GM23338 (cell line): ENCODE results near the gene NOC2L. TPM values are rescaled to one million over a fixed set of nuclear protein-coding genes. Genes with fewer than 3 reads are reported as not detected.

Experiments used
- ATAC-seq: fragments of 200-7000 bp; cut with Tn5 transposase; 3 replicates; pipeline ENCODE4 v1.9.1; 2020
- DNase-seq: peaks from one replicate; pipeline ENCODE4 v3.0.0-alpha.2; 2015; ENCODE audit warnings: low spot score
- H2AFZ ChIP-seq: fragments of 200-600 bp; sonication (generic); 2 replicates; pipeline ENCODE4 v1.8.0; 2016; ENCODE audit warnings: antibody characterized with exemption, mild to moderate bottlenecking, moderate library complexity
- H3F3A ChIP-seq: fragments of 200-600 bp; sonication (generic); replicated peaks from 2 replicates; pipeline ENCODE4 v1.8.0; 2017; ENCODE audit warnings: antibody characterized with exemption, mixed run types, low read depth
- H3K27ac ChIP-seq: fragments of 200-600 bp; sonication (generic); 2 replicates; pipeline ENCODE4 v1.6.1; 2016; ENCODE audit warnings: low read depth
- H3K27me3 ChIP-seq: fragments of 200-600 bp; sonication (generic); 2 replicates; pipeline ENCODE4 v1.8.0; 2016; ENCODE audit warnings: mild to moderate bottlenecking, mixed run types, moderate library complexity; ENCODE audit not compliant: insufficient read depth
- H3K36me3 ChIP-seq: fragments of 200-600 bp; sonication (generic); 2 replicates; pipeline ENCODE4 v1.8.0; 2016; ENCODE audit warnings: mild to moderate bottlenecking; ENCODE audit not compliant: insufficient read depth
- H3K4me1 ChIP-seq: fragments of 200-600 bp; sonication (generic); 2 replicates; pipeline ENCODE4 v1.8.0; 2016; ENCODE audit warnings: mild to moderate bottlenecking, moderate library complexity; ENCODE audit not compliant: insufficient read depth
- H3K4me2 ChIP-seq: fragments of 200-600 bp; sonication (generic); 2 replicates; pipeline ENCODE4 v1.7.1; 2017; ENCODE audit warnings: mixed run types
- H3K4me3 ChIP-seq: fragments of 200-600 bp; sonication (generic); 2 replicates; pipeline ENCODE4 v1.6.1; 2016; ENCODE audit warnings: mixed run types
- H3K79me2 ChIP-seq: fragments of 200-600 bp; sonication (generic); replicated peaks from 2 replicates; pipeline ENCODE4 v1.8.0; 2017; ENCODE audit warnings: mild to moderate bottlenecking; ENCODE audit not compliant: insufficient read depth
- H3K9me2 ChIP-seq: fragments of 200-600 bp; sonication (generic); 2 replicates; pipeline ENCODE4 v1.8.0; 2017; ENCODE audit not compliant: insufficient read depth
- H4K20me1 ChIP-seq: fragments of 200-600 bp; sonication (generic); replicated peaks from 2 replicates; pipeline ENCODE4 v1.8.0; 2017; ENCODE audit warnings: mild to moderate bottlenecking; ENCODE audit not compliant: insufficient read depth
- H3K27ac Mint-ChIP-seq: 2 replicates; pipeline ENCODE4 v1.8.0; 2020; ENCODE audit warnings: inconsistent platforms, mild to moderate bottlenecking, moderate library complexity, mixed read lengths
- H3K27me3 Mint-ChIP-seq: 3 replicates; pipeline ENCODE4 v1.8.0; 2022; ENCODE audit warnings: low read depth, mild to moderate bottlenecking, moderate library complexity, mixed read lengths, inconsistent platforms; ENCODE audit not compliant: insufficient read depth, poor library complexity
- H3K36me3 Mint-ChIP-seq: 3 replicates; pipeline ENCODE4 v1.8.0; 2021; ENCODE audit warnings: low read depth, mild to moderate bottlenecking, inconsistent platforms, moderate library complexity, mixed read lengths
- H3K4me1 Mint-ChIP-seq: 3 replicates; pipeline ENCODE4 v1.8.0; 2020; ENCODE audit warnings: mild to moderate bottlenecking, inconsistent platforms, mixed read lengths
- H3K4me3 Mint-ChIP-seq: 3 replicates; pipeline ENCODE4 v1.8.0; 2021; ENCODE audit warnings: moderate library complexity, mild to moderate bottlenecking, inconsistent platforms, mixed read lengths
- H3K9me3 Mint-ChIP-seq: 3 replicates; pipeline ENCODE4 v1.8.0; 2020; ENCODE audit warnings: moderate library complexity, mild to moderate bottlenecking, inconsistent platforms, mixed read lengths
- CREB1 ChIP-seq: fragments of 250-450 bp; sonication (Bioruptor Pico); IDR thresholded peaks from 2 replicates; pipeline ENCODE4 v1.5.0; 2020; ENCODE audit warnings: low read depth, mild to moderate bottlenecking, moderate library complexity
- EZH2 ChIP-seq: fragments of 200-600 bp; sonication (generic); IDR thresholded peaks from one replicate; pipeline ENCODE4 v1.8.0; 2017; ENCODE audit warnings: antibody characterized with exemption, mild to moderate bottlenecking, low read depth; ENCODE audit not compliant: unreplicated experiment
- EZH2phosphoT487 ChIP-seq: fragments of 200-600 bp; sonication (generic); IDR thresholded peaks from one replicate; pipeline ENCODE4 v1.8.1; 2018; ENCODE audit warnings: antibody characterized with exemption; ENCODE audit not compliant: unreplicated experiment
- NANOG ChIP-seq: IDR thresholded peaks from 2 replicates; pipeline ENCODE4 v1.6.1; 2016; ENCODE audit warnings: antibody characterized with exemption, borderline replicate concordance
- POLR2AphosphoS5 ChIP-seq: IDR thresholded peaks from 2 replicates; pipeline ENCODE4 v1.6.1; 2016; ENCODE audit warnings: antibody characterized with exemption, low read depth
- STAT1 ChIP-seq: IDR thresholded peaks from one replicate; pipeline ENCODE4 v1.6.1; 2016; ENCODE audit warnings: antibody characterized with exemption; ENCODE audit not compliant: unreplicated experiment
- ZNF114 ChIP-seq: fragments of 250-450 bp; sonication (Bioruptor Pico); IDR thresholded peaks from 2 replicates; pipeline ENCODE4 v1.5.0; 2020; ENCODE audit warnings: mild to moderate bottlenecking, moderate library complexity
- ZNF331 ChIP-seq: fragments of 250-450 bp; sonication (Bioruptor Pico); IDR thresholded peaks from 2 replicates; pipeline ENCODE4 v1.5.0; 2020; ENCODE audit warnings: low read depth, mild to moderate bottlenecking, moderate library complexity
- ZNF462 ChIP-seq: fragments of 250-450 bp; sonication (Bioruptor Pico); IDR thresholded peaks from 2 replicates; pipeline ENCODE4 v1.5.0; 2020; ENCODE audit warnings: mild to moderate bottlenecking, moderate library complexity
- polyA plus RNA-seq: library from polyadenylated mRNA; unstranded; fragments of >200 nt; fragmentation: Nextera tagmentation; extraction: Ambion mirVana; gene quantifications from 2 replicates; pipeline ENCODE4 v1.2.1, GENCODE V29; 2016
- total RNA-seq: library from RNA; depleted of rRNA; stranded (reverse); fragments of >200 nt; shearing (Covaris generic); gene quantifications from 2 replicates; pipeline ENCODE4 v1.2.3, GENCODE V29; 2014
- TF ChIP-seq, protein P1 (sequence below), 2 experiments: fragments of 200-600 bp in 1 of 2; sonication (generic) in 1 of 2; conservative IDR thresholded peaks; 2 replicates each; pipeline versions ENCODE4 v1.5.1 to v1.6.1; 2016 to 2017; ENCODE audit warnings: antibody characterized with exemption in 2 of 2, low read depth in 2 of 2, mild to moderate bottlenecking in 2 of 2, moderate library complexity in 1 of 2
- TF ChIP-seq, protein P2 (sequence below): IDR thresholded peaks from 2 replicates; pipeline ENCODE4 v1.6.1; 2016; ENCODE audit warnings: antibody characterized with exemption

NOC2L gene
- total and polyA plus RNA-seq, 2 experiments from 2014 or later = 79.3 to 125 TPM

- no peak for TF ChIP-seq POLR2AphosphoS5
- TF ChIP-seq, protein P1, sequence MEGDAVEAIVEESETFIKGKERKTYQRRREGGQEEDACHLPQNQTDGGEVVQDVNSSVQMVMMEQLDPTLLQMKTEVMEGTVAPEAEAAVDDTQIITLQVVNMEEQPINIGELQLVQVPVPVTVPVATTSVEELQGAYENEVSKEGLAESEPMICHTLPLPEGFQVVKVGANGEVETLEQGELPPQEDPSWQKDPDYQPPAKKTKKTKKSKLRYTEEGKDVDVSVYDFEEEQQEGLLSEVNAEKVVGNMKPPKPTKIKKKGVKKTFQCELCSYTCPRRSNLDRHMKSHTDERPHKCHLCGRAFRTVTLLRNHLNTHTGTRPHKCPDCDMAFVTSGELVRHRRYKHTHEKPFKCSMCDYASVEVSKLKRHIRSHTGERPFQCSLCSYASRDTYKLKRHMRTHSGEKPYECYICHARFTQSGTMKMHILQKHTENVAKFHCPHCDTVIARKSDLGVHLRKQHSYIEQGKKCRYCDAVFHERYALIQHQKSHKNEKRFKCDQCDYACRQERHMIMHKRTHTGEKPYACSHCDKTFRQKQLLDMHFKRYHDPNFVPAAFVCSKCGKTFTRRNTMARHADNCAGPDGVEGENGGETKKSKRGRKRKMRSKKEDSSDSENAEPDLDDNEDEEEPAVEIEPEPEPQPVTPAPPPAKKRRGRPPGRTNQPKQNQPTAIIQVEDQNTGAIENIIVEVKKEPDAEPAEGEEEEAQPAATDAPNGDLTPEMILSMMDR (conservative IDR thresholded peaks at IDR 0.05; ENCODE audit: low read depth in 2 of 2) = no peak
- no peak for TF ChIP-seq STAT1
- no peak for TF ChIP-seq CREB1 (CRISPR knock-in tag)
- Mint-ChIP-seq H3K4me1 (peaks cover 8% of the 10 kb centered on the region), H3K4me3 (peak overlapping the region; percentile 93), H3K27me3 (peaks cover 28% of the 10 kb centered on the region), H3K27ac (no peak overlapping the region), H3K36me3 (peaks cover 27% of the 10 kb centered on the region), H3K9me3 (no peaks in the 10 kb centered on the region; the same call in 2 of the 3 replicates)
- Histone ChIP-seq H3K9me2 (no peaks in the 10 kb centered on the region), H2AFZ (no peak overlapping the region; the same call in 1 of the 2 replicates), H3K4me3 (peak overlapping the region; percentile 97), H3F3A (no peaks in the 10 kb centered on the region), H3K27ac (no peak overlapping the region), H3K4me1 (no peaks in the 10 kb centered on the region; the same call in 1 of the 2 replicates), H3K36me3 (peaks cover 7% of the 10 kb centered on the region; the same call in 1 of the 2 replicates), H3K79me2 (peaks cover 18% of the 10 kb centered on the region), H3K27me3 (peaks cover 11% of the 10 kb centered on the region), H3K4me2 (peak overlapping the region; percentile 75), H4K20me1 (peaks cover 4% of the 10 kb centered on the region; the same call in 1 of the 2 replicates)
- ATAC-seq (peak; percentile 31), DNase-seq (no peak)
Observed at GRCh38 chr1:959731-960362, 791 bp upstream of the NOC2L start.

DNA sequence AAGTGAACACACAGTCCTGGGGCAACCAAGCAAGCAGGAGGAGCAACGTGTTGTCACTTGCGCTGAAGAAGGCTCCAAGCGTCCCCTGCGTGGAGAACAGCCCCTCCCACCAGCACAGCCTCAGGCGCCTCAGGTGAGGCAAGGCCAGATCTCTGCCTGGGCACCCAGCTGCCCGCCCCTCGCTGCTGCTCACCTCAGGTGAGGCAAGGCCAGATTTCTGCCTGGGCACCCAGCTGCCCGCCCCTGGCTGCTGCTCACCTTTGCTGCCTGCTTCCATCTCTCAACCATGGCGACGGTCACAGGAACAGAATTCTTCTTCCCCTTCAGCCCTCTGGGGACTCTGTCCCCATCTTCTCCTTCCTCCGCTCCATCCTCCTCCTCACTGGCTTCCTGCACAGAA, 2.4 kb downstream of the NOC2L start:
- Histone ChIP-seq H3K36me3 (peaks cover 13% of the 10 kb centered on the region; the same call in 1 of the 2 replicates), H3K9me2 (no peaks in the 10 kb centered on the region), H4K20me1 (peaks cover 4% of the 10 kb centered on the region; the same call in 1 of the 2 replicates), H3K4me3 (no peak overlapping the region), H3K4me2 (no peak overlapping the region), H3K27me3 (peaks cover 11% of the 10 kb centered on the region), H3K79me2 (peaks cover 18% of the 10 kb centered on the region), H3K27ac (no peak overlapping the region), H2AFZ (no peak overlapping the region), H3F3A (no peaks in the 10 kb centered on the region), H3K4me1 (no peaks in the 10 kb centered on the region; the same call in 1 of the 2 replicates)
- Mint-ChIP-seq H3K27me3 (peaks cover 25% of the 10 kb centered on the region), H3K36me3 (peaks cover 45% of the 10 kb centered on the region), H3K27ac (no peak overlapping the region), H3K4me3 (no peak overlapping the region), H3K4me1 (peaks cover 8% of the 10 kb centered on the region), H3K9me3 (no peaks in the 10 kb centered on the region; the same call in 2 of the 3 replicates)
- DNase-seq (no peak), ATAC-seq (no peak)
- TF ChIP-seq STAT1 (no peak), ZNF114 (CRISPR knock-in tag) (no peak), EZH2phosphoT487 (no peak), NANOG (no peak), EZH2 (no peak), ZNF462 (CRISPR knock-in tag) (no peak), CREB1 (CRISPR knock-in tag) (no peak), ZNF331 (CRISPR knock-in tag) (no peak)
- TF ChIP-seq, protein P2, sequence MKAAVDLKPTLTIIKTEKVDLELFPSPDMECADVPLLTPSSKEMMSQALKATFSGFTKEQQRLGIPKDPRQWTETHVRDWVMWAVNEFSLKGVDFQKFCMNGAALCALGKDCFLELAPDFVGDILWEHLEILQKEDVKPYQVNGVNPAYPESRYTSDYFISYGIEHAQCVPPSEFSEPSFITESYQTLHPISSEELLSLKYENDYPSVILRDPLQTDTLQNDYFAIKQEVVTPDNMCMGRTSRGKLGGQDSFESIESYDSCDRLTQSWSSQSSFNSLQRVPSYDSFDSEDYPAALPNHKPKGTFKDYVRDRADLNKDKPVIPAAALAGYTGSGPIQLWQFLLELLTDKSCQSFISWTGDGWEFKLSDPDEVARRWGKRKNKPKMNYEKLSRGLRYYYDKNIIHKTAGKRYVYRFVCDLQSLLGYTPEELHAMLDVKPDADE = no peak
